ENCODE measurements around the gene GK.

The GK gene

GRCh38 chrX:30690330-30690729, 37.1 kb downstream of the GK start:
- Histone ChIP-seq H3K4me3 (ENCODE audit: low read depth in 1 of 5, low read length in 5 of 5) (no peak overlapping the region), H3K27ac (ENCODE audit: low read depth, low read length) (no peak overlapping the region), H3K27me3 (ENCODE audit: control insufficient read depth in 5 of 5, insufficient read depth in 4 of 5, low read length in 5 of 5) (no peaks in the 10 kb centered on the region), H3K4me1 (ENCODE audit: control insufficient read depth in 5 of 5, insufficient read depth in 5 of 5, low read length in 5 of 5) (no peaks in the 10 kb centered on the region), H3K36me3 (ENCODE audit: control insufficient read depth in 5 of 5, insufficient read depth in 5 of 5, low read length in 5 of 5) (no peaks in the 10 kb centered on the region), H3K9ac (ENCODE audit: low read length in 5 of 5) (no peak overlapping the region), H3K9me3 (ENCODE audit: control insufficient read depth in 5 of 5, low read length in 5 of 5) (no peaks in the 10 kb centered on the region)

- no peaks in the 10 kb centered on the region for H3K4me1 ChIP-seq (ENCODE audit: control insufficient read depth in 5 of 5, insufficient read depth in 5 of 5, low read length in 5 of 5)
- no peaks in the 10 kb centered on the region for H3K9me3 ChIP-seq (ENCODE audit: control insufficient read depth in 5 of 5, low read length in 5 of 5)
- H3K36me3 ChIP-seq (ENCODE audit: control insufficient read depth in 5 of 5, insufficient read depth in 5 of 5, low read length in 5 of 5), result no peaks in the 10 kb centered on the region
- no peak overlapping the region for H3K9ac ChIP-seq (ENCODE audit: low read length in 5 of 5)
- no peak overlapping the region for H3K27ac ChIP-seq (ENCODE audit: low read depth, low read length)
- no peak overlapping the region for H3K4me3 ChIP-seq (ENCODE audit: low read depth in 1 of 5, low read length in 5 of 5)
- H3K27me3 ChIP-seq (ENCODE audit: control insufficient read depth in 5 of 5, insufficient read depth in 4 of 5, low read length in 5 of 5), result no peaks in the 10 kb centered on the region
Measured at GRCh38 chrX:30693999-30694650, 40.9 kb downstream of the GK start.

GRCh38 chrX:30702736-30703135, 49.5 kb downstream of the GK start:
- H3K27me3 ChIP-seq (ENCODE audit: control insufficient read depth in 5 of 5, insufficient read depth in 4 of 5, low read length in 5 of 5), result no peaks in the 10 kb centered on the region
- H3K9ac ChIP-seq (ENCODE audit: low read length in 5 of 5), result no peak overlapping the region
- no peak overlapping the region for H3K4me3 ChIP-seq (ENCODE audit: low read depth in 1 of 5, low read length in 5 of 5)
- no peaks in the 10 kb centered on the region for H3K4me1 ChIP-seq (ENCODE audit: control insufficient read depth in 5 of 5, insufficient read depth in 5 of 5, low read length in 5 of 5)
- H3K9me3 ChIP-seq (ENCODE audit: control insufficient read depth in 5 of 5, low read length in 5 of 5), result no peaks in the 10 kb centered on the region
- H3K27ac ChIP-seq (ENCODE audit: low read depth, low read length), result no peak overlapping the region
- no peaks in the 10 kb centered on the region for H3K36me3 ChIP-seq (ENCODE audit: control insufficient read depth in 5 of 5, insufficient read depth in 5 of 5, low read length in 5 of 5)

- no peaks in the 10 kb centered on the region for H3K9me3 ChIP-seq (ENCODE audit: control insufficient read depth in 5 of 5, low read length in 5 of 5)
- no peaks in the 10 kb centered on the region for H3K36me3 ChIP-seq (ENCODE audit: control insufficient read depth in 5 of 5, insufficient read depth in 5 of 5, low read length in 5 of 5)
- no peak overlapping the region for H3K27ac ChIP-seq (ENCODE audit: low read depth, low read length)
- no peaks in the 10 kb centered on the region for H3K27me3 ChIP-seq (ENCODE audit: control insufficient read depth in 5 of 5, insufficient read depth in 4 of 5, low read length in 5 of 5)
- H3K4me3 ChIP-seq (ENCODE audit: low read depth in 1 of 5, low read length in 5 of 5), result no peak overlapping the region
- H3K4me1 ChIP-seq (ENCODE audit: control insufficient read depth in 5 of 5, insufficient read depth in 5 of 5, low read length in 5 of 5), result no peaks in the 10 kb centered on the region
- no peak overlapping the region for H3K9ac ChIP-seq (ENCODE audit: low read length in 5 of 5)
Measured at GRCh38 chrX:30706216-30706775, 53.1 kb downstream of the GK start.

- no peak overlapping the region for H3K9ac ChIP-seq (ENCODE audit: low read length in 5 of 5)
- H3K9me3 ChIP-seq (ENCODE audit: control insufficient read depth in 5 of 5, low read length in 5 of 5), result no peaks in the 10 kb centered on the region
- H3K4me1 ChIP-seq (ENCODE audit: control insufficient read depth in 5 of 5, insufficient read depth in 5 of 5, low read length in 5 of 5), result no peaks in the 10 kb centered on the region
- H3K27ac ChIP-seq (ENCODE audit: low read depth, low read length), result no peak overlapping the region
- no peaks in the 10 kb centered on the region for H3K36me3 ChIP-seq (ENCODE audit: control insufficient read depth in 5 of 5, insufficient read depth in 5 of 5, low read length in 5 of 5)
- H3K27me3 ChIP-seq (ENCODE audit: control insufficient read depth in 5 of 5, insufficient read depth in 4 of 5, low read length in 5 of 5), result peaks cover 0 to 4% (median 0%) of the 10 kb centered on the region in 5 donors
- no peak overlapping the region for H3K4me3 ChIP-seq (ENCODE audit: low read depth in 1 of 5, low read length in 5 of 5)
Measured at GRCh38 chrX:30712214-30712613, 59.0 kb downstream of the GK start.

GRCh38 chrX:30713061-30713525, 59.9 kb downstream of the GK start:
- Histone ChIP-seq H3K27ac (ENCODE audit: low read depth, low read length) (no peak overlapping the region), H3K9me3 (ENCODE audit: control insufficient read depth in 5 of 5, low read length in 5 of 5) (no peaks in the 10 kb centered on the region)

GRCh38 chrX:30714138-30714537, 60.9 kb downstream of the GK start:
- Histone ChIP-seq H3K27me3 (ENCODE audit: control insufficient read depth in 5 of 5, insufficient read depth in 4 of 5, low read length in 5 of 5) (peaks cover 0 to 4% (median 0%) of the 10 kb centered on the region in 5 donors), H3K9me3 (ENCODE audit: control insufficient read depth in 5 of 5, low read length in 5 of 5) (no peaks in the 10 kb centered on the region), H3K27ac (ENCODE audit: low read depth, low read length) (no peak overlapping the region), H3K9ac (ENCODE audit: low read length in 5 of 5) (no peak overlapping the region), H3K4me1 (ENCODE audit: control insufficient read depth in 5 of 5, insufficient read depth in 5 of 5, low read length in 5 of 5) (no peaks in the 10 kb centered on the region), H3K36me3 (ENCODE audit: control insufficient read depth in 5 of 5, insufficient read depth in 5 of 5, low read length in 5 of 5) (no peaks in the 10 kb centered on the region), H3K4me3 (ENCODE audit: low read depth in 1 of 5, low read length in 5 of 5) (no peak overlapping the region)

More at GRCh38 chrX:30713061-30713525, 59.9 kb downstream of the GK start:
- peaks cover 0 to 4% (median 0%) of the 10 kb centered on the region in 5 donors for H3K27me3 ChIP-seq (ENCODE audit: control insufficient read depth in 5 of 5, insufficient read depth in 4 of 5, low read length in 5 of 5)
- H3K4me1 ChIP-seq (ENCODE audit: control insufficient read depth in 5 of 5, insufficient read depth in 5 of 5, low read length in 5 of 5), result no peaks in the 10 kb centered on the region
- H3K4me3 ChIP-seq (ENCODE audit: low read depth in 1 of 5, low read length in 5 of 5), result no peak overlapping the region
- no peaks in the 10 kb centered on the region for H3K36me3 ChIP-seq (ENCODE audit: control insufficient read depth in 5 of 5, insufficient read depth in 5 of 5, low read length in 5 of 5)
- no peak overlapping the region for H3K9ac ChIP-seq (ENCODE audit: low read length in 5 of 5)

- Histone ChIP-seq H3K4me3 (ENCODE audit: low read depth in 1 of 5, low read length in 5 of 5) (no peak overlapping the region), H3K9me3 (ENCODE audit: control insufficient read depth in 5 of 5, low read length in 5 of 5) (no peaks in the 10 kb centered on the region), H3K4me1 (ENCODE audit: control insufficient read depth in 5 of 5, insufficient read depth in 5 of 5, low read length in 5 of 5) (no peaks in the 10 kb centered on the region), H3K9ac (ENCODE audit: low read length in 5 of 5) (no peak overlapping the region), H3K27ac (ENCODE audit: low read depth, low read length) (no peak overlapping the region), H3K36me3 (ENCODE audit: control insufficient read depth in 5 of 5, insufficient read depth in 5 of 5, low read length in 5 of 5) (no peaks in the 10 kb centered on the region), H3K27me3 (ENCODE audit: control insufficient read depth in 5 of 5, insufficient read depth in 4 of 5, low read length in 5 of 5) (peaks cover 0 to 4% (median 0%) of the 10 kb centered on the region in 5 donors)
Measured at GRCh38 chrX:30715976-30716375, 62.8 kb downstream of the GK start.

GRCh38 chrX:30733852-30734660, 80.8 kb downstream of the GK start:
- Histone ChIP-seq H3K36me3 (ENCODE audit: control insufficient read depth in 5 of 5, insufficient read depth in 5 of 5, low read length in 5 of 5) (no peaks in the 10 kb centered on the region), H3K9me3 (ENCODE audit: control insufficient read depth in 5 of 5, low read length in 5 of 5) (no peaks in the 10 kb centered on the region), H3K27me3 (ENCODE audit: control insufficient read depth in 5 of 5, insufficient read depth in 4 of 5, low read length in 5 of 5) (peaks cover 0 to 8% (median 0%) of the 10 kb centered on the region in 5 donors), H3K27ac (ENCODE audit: low read depth, low read length) (no peak overlapping the region), H3K4me3 (ENCODE audit: low read depth in 1 of 5, low read length in 5 of 5) (no peak overlapping the region), H3K9ac (ENCODE audit: low read length in 5 of 5) (no peak overlapping the region), H3K4me1 (ENCODE audit: control insufficient read depth in 5 of 5, insufficient read depth in 5 of 5, low read length in 5 of 5) (no peaks in the 10 kb centered on the region)

GRCh38 chrX:30734782-30735181, 81.6 kb downstream of the GK start:
- Histone ChIP-seq H3K4me3 (ENCODE audit: low read depth in 1 of 5, low read length in 5 of 5) (no peak overlapping the region), H3K4me1 (ENCODE audit: control insufficient read depth in 5 of 5, insufficient read depth in 5 of 5, low read length in 5 of 5) (peaks cover 0 to under 1% (median 0%) of the 10 kb centered on the region in 5 donors), H3K9me3 (ENCODE audit: control insufficient read depth in 5 of 5, low read length in 5 of 5) (no peaks in the 10 kb centered on the region), H3K27me3 (ENCODE audit: control insufficient read depth in 5 of 5, insufficient read depth in 4 of 5, low read length in 5 of 5) (peaks cover 0 to 8% (median 0%) of the 10 kb centered on the region in 5 donors), H3K36me3 (ENCODE audit: control insufficient read depth in 5 of 5, insufficient read depth in 5 of 5, low read length in 5 of 5) (no peaks in the 10 kb centered on the region), H3K27ac (ENCODE audit: low read depth, low read length) (no peak overlapping the region), H3K9ac (ENCODE audit: low read length in 5 of 5) (no peak overlapping the region)

Data from subcutaneous abdominal adipose tissue (tissue), 5 donors.